H1 (cell line): ENCODE data around the gene NRXN2. TPM values are rescaled to one million over a fixed set of nuclear protein-coding genes. Genes with fewer than 3 reads are reported as not detected.

Source experiments
- CTCF ChIA-PET: fragments of 300-600 bp; sonication (Branson Sonifier 250); formaldehyde crosslinking; loops from one replicate; lab custom pipeline; 2021; ENCODE audit not compliant: partially characterized antibody; lab: Charles Lee
- POLR2A ChIA-PET: fragments of 300-600 bp; sonication (Branson Sonifier 250); formaldehyde crosslinking; loops from one replicate; lab custom pipeline; 2021; ENCODE audit warnings: inconsistent platforms; ENCODE audit not compliant: partially characterized antibody; lab: Charles Lee
- DNase-seq, 2 experiments: peaks; one replicate each; pipeline versions ENCODE4 v3.0.0 to v3.0.0-alpha.2; 2010 to 2022; ENCODE audit warnings: low spot score in 2 of 2, low read depth in 1 of 2, mixed read lengths in 1 of 2
- FAIRE-seq: peaks from 2 replicates; lab custom pipeline; 2011; peaks lifted over from hg19 to GRCh38; lab: Jason Lieb, UNC
- H2AFZ ChIP-seq: 2 replicates; pipeline ENCODE4 v1.8.1; 2012; ENCODE audit warnings: low read length, inconsistent platforms
- H2AK5ac ChIP-seq: 2 replicates; pipeline ENCODE4 v1.6.1; 2013; ENCODE audit warnings: low read depth, low read length
- H2BK120ac ChIP-seq: replicated peaks from 2 replicates; pipeline ENCODE3; 2013; ENCODE audit warnings: low read depth, low read length, inconsistent platforms
- H2BK12ac ChIP-seq: 2 replicates; pipeline ENCODE4 v1.6.1; 2013; ENCODE audit warnings: low read depth, low read length
- H2BK15ac ChIP-seq: 2 replicates; pipeline ENCODE4 v1.6.1; 2013; ENCODE audit warnings: low read length
- H2BK20ac ChIP-seq: 2 replicates; pipeline ENCODE4 v1.6.1; 2013; ENCODE audit warnings: low read length
- H2BK5ac ChIP-seq: 2 replicates; pipeline ENCODE4 v1.6.1; 2013; ENCODE audit warnings: low read depth, low read length
- H3K14ac ChIP-seq: 2 replicates; pipeline ENCODE4 v1.6.1; 2013; ENCODE audit warnings: inconsistent platforms; ENCODE audit not compliant: insufficient read length
- H3K18ac ChIP-seq: 2 replicates; pipeline ENCODE4 v1.6.1; 2013; ENCODE audit warnings: low read length; ENCODE audit errors: extremely low read depth
- H3K23ac ChIP-seq: 2 replicates; pipeline ENCODE4 v1.6.1; 2013; ENCODE audit warnings: inconsistent platforms; ENCODE audit not compliant: insufficient read length
- H3K23me2 ChIP-seq: 2 replicates; pipeline ENCODE4 v1.6.1; 2013; ENCODE audit warnings: low read depth, low read length
- H3K27ac ChIP-seq: 2 replicates; pipeline ENCODE4 v1.6.1; 2011; ENCODE audit warnings: low read depth, low read length, inconsistent platforms
- H3K27me3 ChIP-seq, 4 experiments: replicated peaks in 1 of 4; 1 replicate in 1 of 4; 2 replicates in 3 of 4; pipeline versions ENCODE4 v1.6.1 to v1.8.1; 2011 to 2013; ENCODE audit warnings: low read length in 3 of 4, mild to moderate bottlenecking in 3 of 4, inconsistent platforms in 2 of 4, mixed read lengths in 2 of 4, moderate library complexity in 1 of 4; ENCODE audit not compliant: control insufficient read depth in 3 of 4, insufficient read depth in 3 of 4; ENCODE audit errors: extremely low read depth in 1 of 4
- H3K36me3 ChIP-seq, 4 experiments: 2 replicates each; pipeline versions ENCODE4 v1.6.1 to v1.8.1; 2011 to 2013; ENCODE audit warnings: mild to moderate bottlenecking in 4 of 4, low read length in 3 of 4, moderate library complexity in 2 of 4, control low read depth in 1 of 4, inconsistent platforms in 1 of 4; ENCODE audit not compliant: insufficient read depth in 4 of 4, control insufficient read depth in 2 of 4
- H3K4ac ChIP-seq: replicated peaks from 2 replicates; pipeline ENCODE3; 2013; ENCODE audit warnings: low read length, low read depth, mixed read lengths, inconsistent platforms; ENCODE audit not compliant: insufficient read length
- H3K4me1 ChIP-seq, 4 experiments: replicated peaks in 1 of 4; 1 replicate in 1 of 4; 2 replicates in 3 of 4; pipeline versions ENCODE4 v1.6.1 to v1.8.1; 2011 to 2013; ENCODE audit warnings: low read length in 3 of 4, inconsistent platforms in 2 of 4, mixed read lengths in 1 of 4; ENCODE audit not compliant: insufficient read depth in 4 of 4, control insufficient read depth in 3 of 4
- H3K4me2 ChIP-seq, 2 experiments: 2 replicates each; pipeline versions ENCODE4 v1.6.1 to v1.8.1; 2011 to 2013; ENCODE audit warnings: low read depth in 2 of 2, low read length in 2 of 2, control low read depth in 1 of 2, inconsistent platforms in 1 of 2, mild to moderate bottlenecking in 1 of 2; ENCODE audit not compliant: insufficient read depth in 1 of 2
- H3K4me3 ChIP-seq, 4 experiments: fragments of 200-600, 300-600 bp in 1 of 4; sonication (generic), shearing (Covaris generic), sonication (Bioruptor Twin) in 1 of 4; 2 replicates each; pipeline versions ENCODE4 v1.5.1 to v1.8.1; 2011 to 2016; ENCODE audit warnings: low read length in 4 of 4, low read depth in 3 of 4, control low read depth in 2 of 4, inconsistent platforms in 2 of 4, mild to moderate bottlenecking in 2 of 4, mixed read lengths in 1 of 4, moderate library complexity in 1 of 4; ENCODE audit not compliant: insufficient read depth in 2 of 4; ENCODE audit errors: extremely low read depth in 1 of 4
- H3K56ac ChIP-seq: replicated peaks from 2 replicates; pipeline ENCODE3; 2013; ENCODE audit warnings: low read depth, mild to moderate bottlenecking, mixed read lengths, low read length, inconsistent platforms; ENCODE audit not compliant: insufficient read length
- H3K79me1 ChIP-seq: 2 replicates; pipeline ENCODE4 v1.6.1; 2013; ENCODE audit warnings: low read depth, low read length, control low read depth
- H3K79me2 ChIP-seq, 2 experiments: 2 replicates each; pipeline versions ENCODE4 v1.6.1 to v1.8.1; 2012 to 2013; ENCODE audit warnings: low read length in 2 of 2, mild to moderate bottlenecking in 2 of 2, inconsistent platforms in 1 of 2; ENCODE audit not compliant: insufficient read depth in 2 of 2, control insufficient read depth in 1 of 2
- H3K9ac ChIP-seq, 4 experiments: replicated peaks in 1 of 4; 1 replicate in 1 of 4; 2 replicates in 3 of 4; pipeline versions ENCODE4 v1.6.1 to v1.8.1; 2011 to 2013; ENCODE audit warnings: low read depth in 3 of 4, low read length in 3 of 4, control low read depth in 2 of 4, mild to moderate bottlenecking in 2 of 4, moderate library complexity in 2 of 4, inconsistent platforms in 1 of 4; ENCODE audit errors: extremely low read depth in 1 of 4
- H3K9me3 ChIP-seq, 2 experiments: 2 replicates each; pipeline versions ENCODE4 v1.6.1 to v1.8.1; 2012 to 2013; ENCODE audit warnings: mild to moderate bottlenecking in 2 of 2, moderate library complexity in 2 of 2, control low read depth in 1 of 2, inconsistent platforms in 1 of 2, low read depth in 1 of 2, low read length in 1 of 2, mixed read lengths in 1 of 2; ENCODE audit not compliant: insufficient read depth in 2 of 2
- H4K20me1 ChIP-seq, 2 experiments: replicated peaks in 1 of 2; 2 replicates each; pipeline versions ENCODE3 to v1.8.1; 2011 to 2013; ENCODE audit warnings: inconsistent platforms in 2 of 2, low read length in 2 of 2, mild to moderate bottlenecking in 1 of 2; ENCODE audit not compliant: insufficient read depth in 2 of 2, control insufficient read depth in 1 of 2
- H4K5ac ChIP-seq: 2 replicates; pipeline ENCODE4 v1.6.1; 2013; ENCODE audit warnings: low read length, low read depth, mixed read lengths, inconsistent platforms; ENCODE audit not compliant: insufficient read length
- H4K8ac ChIP-seq: 2 replicates; pipeline ENCODE4 v1.8.0; 2013; ENCODE audit warnings: mild to moderate bottlenecking, moderate library complexity, low read length, inconsistent platforms; ENCODE audit not compliant: insufficient read depth; ENCODE audit errors: extremely low read depth
- H4K91ac ChIP-seq: replicated peaks from 2 replicates; pipeline ENCODE3; 2013; ENCODE audit warnings: low read length, mixed read lengths, inconsistent platforms; ENCODE audit not compliant: insufficient read length
- ATF3 ChIP-seq: IDR thresholded peaks from 2 replicates; pipeline ENCODE4 v1.6.1; 2011; ENCODE audit warnings: low read depth, mild to moderate bottlenecking, low read length; ENCODE audit not compliant: insufficient read depth
- BACH1 ChIP-seq: IDR thresholded peaks from 2 replicates; pipeline ENCODE4 v1.6.1; 2012; ENCODE audit warnings: low read length, improper control_type of control experiment
- BCL11A ChIP-seq, 2 experiments: IDR thresholded peaks; one replicate each; pipeline ENCODE4 v1.6.1; 2011; ENCODE audit warnings: low read depth in 2 of 2, low read length in 2 of 2, mild to moderate bottlenecking in 2 of 2
- CBX8 ChIP-seq: fragments of 300-800, 300-1000 bp; sonication (generic); IDR thresholded peaks from 2 replicates; pipeline ENCODE4 v1.7.1; 2016; ENCODE audit warnings: low read depth, low read length, borderline replicate concordance
- CHD1 ChIP-seq: IDR thresholded peaks from 2 replicates; pipeline ENCODE4 v1.6.1; 2012; ENCODE audit warnings: low read depth, low read length, improper control_type of control experiment
- HDAC2 ChIP-seq, 2 experiments: fragments of 300-600 bp in 1 of 2; sonication (generic) in 1 of 2; IDR thresholded peaks; 2 replicates each; pipeline ENCODE4 v1.6.1; 2011 to 2012; ENCODE audit warnings: low read depth in 2 of 2, low read length in 2 of 2, mild to moderate bottlenecking in 2 of 2, moderate library complexity in 2 of 2, borderline replicate concordance in 1 of 2, inconsistent platforms in 1 of 2
- JUND ChIP-seq: IDR thresholded peaks from 2 replicates; pipeline ENCODE4 v1.6.1; 2011; ENCODE audit warnings: mild to moderate bottlenecking, improper control_type of control experiment, low read length
- KDM1A ChIP-seq: fragments of 200-600, 300-600 bp; sonication (generic); IDR thresholded peaks from 2 replicates; pipeline ENCODE4 v1.7.1; 2016; ENCODE audit warnings: mild to moderate bottlenecking, low read length, borderline replicate concordance
- POLR2AphosphoS5 ChIP-seq: IDR thresholded peaks from 2 replicates; pipeline ENCODE4 v1.6.1; 2011; ENCODE audit warnings: low read depth, low read length
- RAD21 ChIP-seq, 2 experiments: IDR thresholded peaks in 1 of 2; conservative IDR thresholded peaks in 1 of 2; 2 replicates each; pipeline ENCODE4 v1.6.1; 2011; ENCODE audit warnings: low read depth in 2 of 2, low read length in 2 of 2, improper control_type of control experiment in 1 of 2, inconsistent platforms in 1 of 2, mild to moderate bottlenecking in 1 of 2, moderate library complexity in 1 of 2
- TAF7 ChIP-seq: optimal IDR thresholded peaks from 2 replicates; pipeline ENCODE3; 2011; ENCODE audit warnings: low read depth, mild to moderate bottlenecking, inconsistent platforms, low read length, moderate library complexity, borderline replicate concordance
- TBP ChIP-seq: IDR thresholded peaks from 2 replicates; pipeline ENCODE4 v1.6.1; 2011; ENCODE audit warnings: low read depth, low read length, improper control_type of control experiment
- TEAD4 ChIP-seq: IDR thresholded peaks from 2 replicates; pipeline ENCODE4 v1.6.1; 2012; ENCODE audit warnings: low read depth, low read length, inconsistent platforms, mixed read lengths
- WGBS, 2 experiments: shearing (Covaris generic) in 1 of 2; methylation state at CpG; one replicate each; pipeline versions ENCODE4 v1.1.6 to v1.1.7; 2013 to 2015; ENCODE audit warnings: low lambda C conversion rate in 2 of 2, mixed read lengths in 2 of 2, inconsistent platforms in 1 of 2, low coverage in 1 of 2, missing lambda C conversion rate in 1 of 2; ENCODE audit not compliant: insufficient replicate concordance in 2 of 2, insufficient coverage in 1 of 2, insufficient read length in 1 of 2; ENCODE audit errors: extremely low coverage in 1 of 2, missing lambda C conversion rate in 1 of 2; 5-methylcytosine and 5-hydroxymethylcytosine counted together
- polyA plus RNA-seq, 7 experiments: library from polyadenylated mRNA; depleted of rRNA in 3 of 7; stranded (reverse) in 5 of 7; unstranded in 2 of 7; fragments of >200 nt in 5 of 7; fragments of 200-250 nt in 2 of 7; gene quantifications; 1 replicate in 5 of 7; 2 replicates in 1 of 7; 4 replicates in 1 of 7; pipeline versions ENCODE4 v1.2.1 to v1.2.3, GENCODE V29; 2011 to 2013; ENCODE audit warnings: missing spikeins in 2 of 7, mixed read lengths in 2 of 7
- total RNA-seq: library from RNA; stranded (reverse); fragmentation: NEBNext Ultra II Directional; extraction: Animal tissue kit (Norgen Biotek cat#: 25700); gene quantifications from 2 replicates; pipeline ENCODE4 v1.2.1, GENCODE V29; 2021

The NRXN2 gene
- total and polyA plus RNA-seq, 2 of the 8 experiments (the other 6 are each of a cell fraction or from before 2014, with no cell fraction given) = 1.3 to 11.5 TPM

- CTCF ChIA-PET = interaction anchor here (0.7 to 4.7 kb wide), 7 partner anchors 9 to 68 kb away, joined by 3 to 30 read pairs (median 6); partner anchors contain the start of gene RASGRP2
- Histone ChIP-seq H2BK5ac (no peak overlapping the region), H3K23me2 (peaks cover 10% of the 10 kb centered on the region; the same call in 1 of the 2 replicates), H3K4me3 (no peak overlapping the region), H2AFZ (no peak overlapping the region), H2AK5ac (no peak overlapping the region), H2BK120ac (no peak overlapping the region), H3K79me1 (no peaks in the 10 kb centered on the region), H3K27me3 (peaks cover 7 to 37% (median 27%) of the 10 kb centered on the region in 4 experiments), H3K4ac (no peak overlapping the region), H3K14ac (no peak overlapping the region), H3K56ac (no peak overlapping the region), H4K91ac (no peak overlapping the region), H4K5ac (no peak overlapping the region), H3K79me2 (no peaks in the 10 kb centered on the region), H2BK20ac (no peak overlapping the region), H3K9me3 (no peaks in the 10 kb centered on the region), H4K20me1 (peaks cover 0 to 4% of the 10 kb centered on the region in 2 experiments), H3K36me3 (no peaks in the 10 kb centered on the region), H3K23ac (no peak overlapping the region), H2BK12ac (no peak overlapping the region), H3K9ac (no peak overlapping the region), H3K4me1 (peaks cover 2 to 17% (median 7%) of the 10 kb centered on the region in 4 experiments; a peak in 6 of 7 replicates), H4K8ac (no peak overlapping the region), H2BK15ac (no peak overlapping the region), H3K18ac (no peak overlapping the region), H3K4me2 (no peak overlapping the region), H3K27ac (no peak overlapping the region)
- POLR2A ChIA-PET = interaction anchor here (1.2 to 1.7 kb wide), 3 partner anchors 14 to 43 kb away, joined by 3 to 4 read pairs (median 4); no protein-coding TSS in a partner anchor
- FAIRE-seq = no peak
- 88% methylated on average over 3 of the region's 4 CpGs; no CpG with 5 or more reads in 1 of the 2 experiments for WGBS, 2 experiments
- DNase-seq = no peak
- no peak for TF ChIP-seq BACH1
- no peak for TF ChIP-seq CBX8
- no peak for TF ChIP-seq RAD21 (IDR thresholded peaks at IDR 0.05 in 1 of 2, conservative IDR thresholded peaks at IDR 0.05 in 1 of 2; ENCODE audit: low read depth in 2 of 2, low read length in 2 of 2)
- no peak for TF ChIP-seq JUND
- TF ChIP-seq TAF7 = no peak
- TF ChIP-seq CHD1 = no peak
- TF ChIP-seq BCL11A (IDR thresholded peaks at IDR 0.05; ENCODE audit: low read depth in 2 of 2, low read length in 2 of 2) = no peak
- no peak for TF ChIP-seq TEAD4
- TF ChIP-seq ATF3 = no peak
- no peak for TF ChIP-seq TBP
- TF ChIP-seq KDM1A = peak; percentile 76; the same call in 1 of the 2 replicates
- TF ChIP-seq POLR2AphosphoS5 = no peak
- 0 out of 4 replicates have a peak, but pooled peaks of 1 of the 2 experiments have one; percentile 74 for TF ChIP-seq HDAC2 (IDR thresholded peaks at IDR 0.05; ENCODE audit: borderline replicate concordance in 1 of 2, low read depth in 2 of 2, low read length in 2 of 2)
Observed at GRCh38 chr11:64718780-64719124, 4.2 kb downstream of the NRXN2 start.
